ENCODE data around the gene IER3. TPM values are rescaled to one million over a fixed set of nuclear protein-coding genes. Genes with fewer than 3 reads are reported as not detected.

IER3 gene
- total and polyA plus RNA-seq, 9 of the 15 experiments (the other 6 are each of a cell fraction or from before 2014, with no cell fraction given) = 1.5 to 30.0 (median 11.5) TPM

DNA sequence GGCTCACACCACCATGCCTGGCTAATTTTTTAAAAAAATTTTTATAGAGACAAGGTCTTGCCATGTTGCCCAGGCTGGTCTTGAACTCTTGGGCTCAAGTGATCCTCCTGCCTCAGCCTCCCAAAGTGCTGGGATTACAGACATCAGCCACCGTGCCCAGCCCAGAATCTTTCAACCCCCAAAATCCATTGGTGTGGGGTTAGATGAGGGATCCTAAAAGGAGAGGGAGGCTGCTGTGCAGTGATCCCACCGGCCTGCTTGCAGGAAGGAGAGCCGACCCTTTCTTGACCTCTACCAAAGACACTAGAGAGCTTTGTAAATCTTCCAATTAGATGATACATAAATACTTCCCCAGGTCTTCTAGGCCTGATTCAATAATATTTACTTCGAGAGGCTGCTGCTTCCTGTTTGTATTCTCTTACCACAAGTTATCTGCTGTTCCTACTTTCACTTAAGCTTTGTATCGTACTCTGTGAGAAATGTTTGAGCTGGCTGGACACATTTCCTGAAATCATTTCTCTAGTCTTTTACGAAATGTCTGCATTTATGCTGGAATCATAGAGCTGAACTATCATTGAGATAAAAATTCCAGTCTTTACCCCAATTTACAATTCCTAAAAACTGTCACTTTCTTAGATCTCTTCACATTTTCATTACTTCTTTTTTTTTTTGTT lies 49.3 kb upstream of the IER3 start (continued):
- TF ChIP-seq, protein P1, sequence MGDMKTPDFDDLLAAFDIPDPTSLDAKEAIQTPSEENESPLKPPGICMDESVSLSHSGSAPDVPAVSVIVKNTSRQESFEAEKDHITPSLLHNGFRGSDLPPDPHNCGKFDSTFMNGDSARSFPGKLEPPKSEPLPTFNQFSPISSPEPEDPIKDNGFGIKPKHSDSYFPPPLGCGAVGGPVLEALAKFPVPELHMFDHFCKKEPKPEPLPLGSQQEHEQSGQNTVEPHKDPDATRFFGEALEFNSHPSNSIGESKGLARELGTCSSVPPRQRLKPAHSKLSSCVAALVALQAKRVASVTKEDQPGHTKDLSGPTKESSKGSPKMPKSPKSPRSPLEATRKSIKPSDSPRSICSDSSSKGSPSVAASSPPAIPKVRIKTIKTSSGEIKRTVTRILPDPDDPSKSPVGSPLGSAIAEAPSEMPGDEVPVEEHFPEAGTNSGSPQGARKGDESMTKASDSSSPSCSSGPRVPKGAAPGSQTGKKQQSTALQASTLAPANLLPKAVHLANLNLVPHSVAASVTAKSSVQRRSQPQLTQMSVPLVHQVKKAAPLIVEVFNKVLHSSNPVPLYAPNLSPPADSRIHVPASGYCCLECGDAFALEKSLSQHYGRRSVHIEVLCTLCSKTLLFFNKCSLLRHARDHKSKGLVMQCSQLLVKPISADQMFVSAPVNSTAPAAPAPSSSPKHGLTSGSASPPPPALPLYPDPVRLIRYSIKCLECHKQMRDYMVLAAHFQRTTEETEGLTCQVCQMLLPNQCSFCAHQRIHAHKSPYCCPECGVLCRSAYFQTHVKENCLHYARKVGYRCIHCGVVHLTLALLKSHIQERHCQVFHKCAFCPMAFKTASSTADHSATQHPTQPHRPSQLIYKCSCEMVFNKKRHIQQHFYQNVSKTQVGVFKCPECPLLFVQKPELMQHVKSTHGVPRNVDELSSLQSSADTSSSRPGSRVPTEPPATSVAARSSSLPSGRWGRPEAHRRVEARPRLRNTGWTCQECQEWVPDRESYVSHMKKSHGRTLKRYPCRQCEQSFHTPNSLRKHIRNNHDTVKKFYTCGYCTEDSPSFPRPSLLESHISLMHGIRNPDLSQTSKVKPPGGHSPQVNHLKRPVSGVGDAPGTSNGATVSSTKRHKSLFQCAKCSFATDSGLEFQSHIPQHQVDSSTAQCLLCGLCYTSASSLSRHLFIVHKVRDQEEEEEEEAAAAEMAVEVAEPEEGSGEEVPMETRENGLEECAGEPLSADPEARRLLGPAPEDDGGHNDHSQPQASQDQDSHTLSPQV (IDR thresholded peaks at IDR 0.05) = peak; percentile 76
- TF ChIP-seq, protein P2, sequence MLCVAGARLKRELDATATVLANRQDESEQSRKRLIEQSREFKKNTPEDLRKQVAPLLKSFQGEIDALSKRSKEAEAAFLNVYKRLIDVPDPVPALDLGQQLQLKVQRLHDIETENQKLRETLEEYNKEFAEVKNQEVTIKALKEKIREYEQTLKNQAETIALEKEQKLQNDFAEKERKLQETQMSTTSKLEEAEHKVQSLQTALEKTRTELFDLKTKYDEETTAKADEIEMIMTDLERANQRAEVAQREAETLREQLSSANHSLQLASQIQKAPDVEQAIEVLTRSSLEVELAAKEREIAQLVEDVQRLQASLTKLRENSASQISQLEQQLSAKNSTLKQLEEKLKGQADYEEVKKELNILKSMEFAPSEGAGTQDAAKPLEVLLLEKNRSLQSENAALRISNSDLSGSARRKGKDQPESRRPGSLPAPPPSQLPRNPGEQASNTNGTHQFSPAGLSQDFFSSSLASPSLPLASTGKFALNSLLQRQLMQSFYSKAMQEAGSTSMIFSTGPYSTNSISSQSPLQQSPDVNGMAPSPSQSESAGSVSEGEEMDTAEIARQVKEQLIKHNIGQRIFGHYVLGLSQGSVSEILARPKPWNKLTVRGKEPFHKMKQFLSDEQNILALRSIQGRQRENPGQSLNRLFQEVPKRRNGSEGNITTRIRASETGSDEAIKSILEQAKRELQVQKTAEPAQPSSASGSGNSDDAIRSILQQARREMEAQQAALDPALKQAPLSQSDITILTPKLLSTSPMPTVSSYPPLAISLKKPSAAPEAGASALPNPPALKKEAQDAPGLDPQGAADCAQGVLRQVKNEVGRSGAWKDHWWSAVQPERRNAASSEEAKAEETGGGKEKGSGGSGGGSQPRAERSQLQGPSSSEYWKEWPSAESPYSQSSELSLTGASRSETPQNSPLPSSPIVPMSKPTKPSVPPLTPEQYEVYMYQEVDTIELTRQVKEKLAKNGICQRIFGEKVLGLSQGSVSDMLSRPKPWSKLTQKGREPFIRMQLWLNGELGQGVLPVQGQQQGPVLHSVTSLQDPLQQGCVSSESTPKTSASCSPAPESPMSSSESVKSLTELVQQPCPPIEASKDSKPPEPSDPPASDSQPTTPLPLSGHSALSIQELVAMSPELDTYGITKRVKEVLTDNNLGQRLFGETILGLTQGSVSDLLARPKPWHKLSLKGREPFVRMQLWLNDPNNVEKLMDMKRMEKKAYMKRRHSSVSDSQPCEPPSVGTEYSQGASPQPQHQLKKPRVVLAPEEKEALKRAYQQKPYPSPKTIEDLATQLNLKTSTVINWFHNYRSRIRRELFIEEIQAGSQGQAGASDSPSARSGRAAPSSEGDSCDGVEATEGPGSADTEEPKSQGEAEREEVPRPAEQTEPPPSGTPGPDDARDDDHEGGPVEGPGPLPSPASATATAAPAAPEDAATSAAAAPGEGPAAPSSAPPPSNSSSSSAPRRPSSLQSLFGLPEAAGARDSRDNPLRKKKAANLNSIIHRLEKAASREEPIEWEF (CRISPR knock-in tag; IDR thresholded peaks at IDR 0.05) = 0 out of 2 replicates have a peak, but pooled peaks have one; percentile 29
- no peak for TF ChIP-seq MEIS2 (IDR thresholded peaks at IDR 0.05; ENCODE audit: partially characterized antibody)
- TF ChIP-seq, protein P3, sequence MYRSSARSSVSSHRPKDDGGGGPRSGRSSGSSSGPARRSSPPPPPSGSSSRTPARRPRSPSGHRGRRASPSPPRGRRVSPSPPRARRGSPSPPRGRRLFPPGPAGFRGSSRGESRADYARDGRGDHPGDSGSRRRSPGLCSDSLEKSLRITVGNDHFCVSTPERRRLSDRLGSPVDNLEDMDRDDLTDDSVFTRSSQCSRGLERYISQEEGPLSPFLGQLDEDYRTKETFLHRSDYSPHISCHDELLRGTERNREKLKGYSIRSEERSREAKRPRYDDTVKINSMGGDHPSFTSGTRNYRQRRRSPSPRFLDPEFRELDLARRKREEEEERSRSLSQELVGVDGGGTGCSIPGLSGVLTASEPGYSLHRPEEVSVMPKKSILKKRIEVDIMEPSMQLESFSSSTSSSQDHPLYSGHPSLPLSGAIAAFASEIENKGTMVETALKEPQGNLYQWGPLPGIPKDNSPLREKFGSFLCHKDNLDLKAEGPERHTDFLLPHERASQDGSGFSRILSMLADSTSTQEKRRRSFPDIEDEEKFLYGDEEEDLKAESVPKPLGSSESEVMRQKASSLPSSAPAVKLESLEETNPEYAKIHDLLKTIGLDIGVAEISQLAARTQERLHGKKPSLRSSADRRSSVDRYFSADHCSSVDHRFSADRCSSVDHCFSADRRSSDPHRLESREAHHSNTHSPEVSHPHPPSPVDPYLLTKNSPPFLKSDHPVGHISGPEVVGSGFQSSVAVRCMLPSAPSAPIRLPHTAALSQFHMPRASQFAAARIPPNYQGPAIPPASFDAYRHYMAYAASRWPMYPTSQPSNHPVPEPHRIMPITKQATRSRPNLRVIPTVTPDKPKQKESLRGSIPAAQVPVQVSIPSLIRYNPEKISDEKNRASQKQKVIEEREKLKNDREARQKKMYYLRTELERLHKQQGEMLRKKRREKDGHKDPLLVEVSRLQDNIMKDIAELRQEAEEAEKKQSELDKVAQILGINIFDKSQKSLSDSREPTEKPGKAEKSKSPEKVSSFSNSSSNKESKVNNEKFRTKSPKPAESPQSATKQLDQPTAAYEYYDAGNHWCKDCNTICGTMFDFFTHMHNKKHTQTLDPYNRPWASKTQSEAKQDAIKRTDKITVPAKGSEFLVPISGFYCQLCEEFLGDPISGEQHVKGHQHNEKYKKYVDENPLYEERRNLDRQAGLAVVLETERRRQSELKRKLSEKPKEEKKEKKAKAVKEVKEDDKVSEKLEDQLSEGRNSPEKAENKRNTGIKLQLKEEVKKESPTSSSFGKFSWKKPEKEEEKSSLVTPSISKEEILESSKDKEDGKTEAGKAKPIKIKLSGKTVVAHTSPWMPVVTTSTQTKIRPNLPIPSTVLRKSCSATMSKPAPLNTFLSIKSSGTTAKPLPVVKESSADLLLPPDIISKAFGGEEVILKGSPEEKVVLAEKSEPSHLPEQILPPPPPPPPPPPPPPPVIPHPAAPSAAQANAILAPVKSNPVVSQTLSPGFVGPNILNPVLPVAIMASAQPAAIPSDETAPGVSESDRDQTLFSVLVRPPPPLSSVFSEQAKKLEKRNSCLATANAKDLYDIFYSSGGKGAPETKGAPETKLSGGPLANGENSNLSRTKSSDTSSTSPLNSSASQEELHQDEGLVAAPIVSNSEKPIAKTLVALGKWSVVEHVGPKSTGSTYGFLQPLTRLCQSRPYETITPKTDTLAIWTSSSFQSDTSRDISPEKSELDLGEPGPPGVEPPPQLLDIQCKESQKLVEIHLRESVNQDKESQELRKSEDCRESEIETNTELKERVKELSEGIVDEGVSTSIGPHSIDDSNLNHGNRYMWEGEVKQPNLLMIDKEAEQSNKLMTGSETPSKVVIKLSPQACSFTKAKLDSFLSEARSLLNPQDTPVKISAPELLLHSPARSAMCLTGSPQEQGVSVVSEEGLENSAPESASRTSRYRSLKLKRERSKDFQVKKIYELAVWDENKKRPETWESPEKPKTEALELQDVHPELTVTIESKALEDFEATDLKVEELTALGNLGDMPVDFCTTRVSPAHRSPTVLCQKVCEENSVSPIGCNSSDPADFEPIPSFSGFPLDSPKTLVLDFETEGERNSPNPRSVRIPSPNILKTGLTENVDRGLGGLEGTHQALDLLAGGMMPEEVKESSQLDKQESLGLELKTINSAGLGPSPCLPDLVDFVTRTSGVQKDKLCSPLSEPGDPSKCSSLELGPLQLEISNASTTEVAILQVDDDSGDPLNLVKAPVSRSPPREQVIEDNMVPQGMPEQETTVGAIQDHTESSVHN (IDR thresholded peaks at IDR 0.05; ENCODE audit: borderline replicate concordance in 1 of 2, low read depth in 1 of 2) = peak in 1 of 2 experiments; percentile 54; a peak in 1 of 4 replicates
- peak; percentile 45; the same call in 1 of the 2 replicates for TF ChIP-seq LCOR (CRISPR knock-in tag; IDR thresholded peaks at IDR 0.05)
- no peak for TF ChIP-seq NR2C1 (IDR thresholded peaks at IDR 0.05)
- peak; percentile 5; the same call in 1 of the 2 replicates for TF ChIP-seq NR2C1 (tag; IDR thresholded peaks at IDR 0.05)
- no peak for TF ChIP-seq EGR1 (conservative IDR thresholded peaks at IDR 0.05)
